Esophagus muscularis mucosa (tissue), 4 donors: ENCODE measurements around the gene MED13L. TPM values are rescaled to one million over a fixed set of nuclear protein-coding genes. Genes with fewer than 3 reads are reported as not detected.
A peak's percentile ranks its signal among the peaks of the same experiment; 100 is the strongest.

ENCODE experiments used
- DNase-seq: peaks from one replicate; pipeline ENCODE4 v3.0.0-alpha.2; 2017; ENCODE audit errors: extremely low spot score
- H3K27ac ChIP-seq, 4 donors: fragments of 200-600 bp; sonication (generic); replicated peaks in 1 of 4; 1 replicate in 3 of 4; 2 replicates in 1 of 4; pipeline ENCODE4 v1.5.1; 2016 to 2019; ENCODE audit warnings: mild to moderate bottlenecking in 1 of 4
- H3K27me3 ChIP-seq, 4 donors: fragments of 200-600 bp; sonication (generic); one replicate each; pipeline versions ENCODE4 v1.5.1 to v1.6.0; 2016 to 2019
- H3K36me3 ChIP-seq, 4 donors: fragments of 200-600 bp; sonication (generic); one replicate each; pipeline ENCODE4 v1.5.1; 2016 to 2019
- H3K4me1 ChIP-seq, 4 donors: fragments of 200-600 bp; sonication (generic); one replicate each; pipeline ENCODE4 v1.5.1; 2016 to 2019
- H3K4me3 ChIP-seq, 4 donors: fragments of 200-600 bp; sonication (generic); 1 replicate in 2 of 4; 2 replicates in 2 of 4; pipeline ENCODE4 v1.5.1; 2016 to 2019; ENCODE audit warnings: mild to moderate bottlenecking in 4 of 4, moderate library complexity in 1 of 4
- H3K9me3 ChIP-seq, 4 donors: fragments of 200-600 bp; sonication (generic); 1 replicate in 3 of 4; 2 replicates in 1 of 4; pipeline ENCODE4 v1.5.1; 2016 to 2019
- CTCF ChIP-seq, 3 experiments: fragments of 200-600 bp in 2 of 3; fragments of 450-650 bp in 1 of 3; sonication (generic) in 2 of 3; IDR thresholded peaks; one replicate each; pipeline ENCODE4 v1.5.1; 2017 to 2019; ENCODE audit warnings: antibody characterized with exemption in 3 of 3, mild to moderate bottlenecking in 2 of 3, moderate library complexity in 1 of 3
- EP300 ChIP-seq: sonication (generic); formaldehyde crosslinking; IDR thresholded peaks from one replicate; pipeline ENCODE4 v1.6.1; 2017; ENCODE audit warnings: antibody characterized with exemption
- POLR2A ChIP-seq: fragments of 450-650 bp; IDR thresholded peaks from one replicate; pipeline ENCODE4 v1.6.1; 2017; ENCODE audit warnings: antibody characterized with exemption, moderate library complexity, mild to moderate bottlenecking, low read depth
- POLR2AphosphoS5 ChIP-seq, 2 donors: sonication (generic); formaldehyde crosslinking; IDR thresholded peaks; one replicate each; pipeline ENCODE4 v1.6.1; 2017; ENCODE audit warnings: antibody characterized with exemption in 2 of 2
- WGBS: methylation state at CpG from one replicate; pipeline ENCODE4 v1.1.5; 2018; 5-methylcytosine and 5-hydroxymethylcytosine counted together
- intact Hi-C: fragments of 100-400 bp; cut with DNase I; formaldehyde crosslinking; loops from one replicate; pipeline ENCODE4 v1.15.1; 2023
- total RNA-seq, 4 donors: library from RNA; depleted of rRNA; stranded (reverse); fragments of >200 nt; gene quantifications; one replicate each; pipeline versions ENCODE4 v1.1.0 to v1.2.1, GENCODE V29; 2016

The MED13L gene
- total RNA-seq, 4 donors from 2014 or later: 141 to 350 (median 175) TPM

- no peak for DNase-seq
- Histone ChIP-seq H3K4me3 (no peak overlapping the region), H3K4me1 (peaks cover 72 to 100% (median 95%) of the 10 kb centered on the region in 4 donors), H3K9me3 (no peaks in the 10 kb centered on the region), H3K27ac (no peak overlapping the region), H3K36me3 (no peaks in the 10 kb centered on the region), H3K27me3 (no peaks in the 10 kb centered on the region)
- intact Hi-C loops: no loop called here
- no peak for TF ChIP-seq POLR2AphosphoS5 (IDR thresholded peaks at IDR 0.05)
- TF ChIP-seq POLR2A: no peak
- TF ChIP-seq CTCF (IDR thresholded peaks at IDR 0.05): no peak
- whole genome bisulfite sequencing: 91% methylated on average over 3 of the region's 3 CpGs
Measured at GRCh38 chr12:116131176-116131575, 146.3 kb downstream of the MED13L start.

- intact Hi-C loops: no loop called here
- no peak overlapping the region for H3K4me3 ChIP-seq
- peak overlapping the region in 3 of 4 donors; percentile 14 to 56 (median 18) for H3K27ac ChIP-seq
- no peaks in the 10 kb centered on the region for H3K27me3 ChIP-seq
- WGBS: 25% methylated on average over 1 of the region's 1 CpG
- peaks cover 73 to 100% (median 95%) of the 10 kb centered on the region in 4 donors for H3K4me1 ChIP-seq
- TF ChIP-seq POLR2AphosphoS5 (IDR thresholded peaks at IDR 0.05): peak in 1 of 2 donors; percentile 6
- TF ChIP-seq EP300: no peak
- H3K36me3 ChIP-seq: no peaks in the 10 kb centered on the region
- H3K9me3 ChIP-seq: no peaks in the 10 kb centered on the region
- no peak for DNase-seq
Measured at GRCh38 chr12:116130431-116130830, 147.1 kb downstream of the MED13L start.

- H3K27me3 ChIP-seq: no peaks in the 10 kb centered on the region
- WGBS: 76% methylated on average over 1 of the region's 1 CpG
- intact Hi-C loops: no loop called here
- H3K36me3 ChIP-seq: no peaks in the 10 kb centered on the region
- H3K27ac ChIP-seq: no peak overlapping the region
- H3K9me3 ChIP-seq: no peaks in the 10 kb centered on the region
- TF ChIP-seq EP300: no peak
- TF ChIP-seq POLR2A: no peak
- no peak for TF ChIP-seq POLR2AphosphoS5 (IDR thresholded peaks at IDR 0.05)
- no peak for TF ChIP-seq CTCF (IDR thresholded peaks at IDR 0.05)
- no peak overlapping the region for H3K4me3 ChIP-seq
- H3K4me1 ChIP-seq: peaks cover 62 to 99% (median 98%) of the 10 kb centered on the region in 4 donors
- DNase-seq: no peak
Measured at GRCh38 chr12:116128779-116129178, 148.7 kb downstream of the MED13L start.

- TF ChIP-seq POLR2AphosphoS5 (IDR thresholded peaks at IDR 0.05) (no peak), POLR2A (no peak), CTCF (IDR thresholded peaks at IDR 0.05) (no peak), EP300 (no peak)
- H3K27me3 ChIP-seq: no peaks in the 10 kb centered on the region
- no peaks in the 10 kb centered on the region for H3K9me3 ChIP-seq
- H3K4me1 ChIP-seq: peaks cover 62 to 99% (median 98%) of the 10 kb centered on the region in 4 donors
- H3K4me3 ChIP-seq: no peak overlapping the region
- no peak for DNase-seq
- WGBS: 81% methylated on average over 2 of the region's 2 CpGs
- intact Hi-C loops: no loop called here
- no peak overlapping the region for H3K27ac ChIP-seq
- no peaks in the 10 kb centered on the region for H3K36me3 ChIP-seq
Measured at GRCh38 chr12:116127859-116128258, 149.6 kb downstream of the MED13L start.

- H3K27ac ChIP-seq: peak overlapping the region in 1 of 4 donors; percentile 40
- peaks cover 68 to 99% (median 97%) of the 10 kb centered on the region in 4 donors for H3K4me1 ChIP-seq
- no peak for TF ChIP-seq EP300
- TF ChIP-seq CTCF (IDR thresholded peaks at IDR 0.05): no peak
- TF ChIP-seq POLR2AphosphoS5 (IDR thresholded peaks at IDR 0.05): no peak
- no peak for TF ChIP-seq POLR2A
- intact Hi-C loops: no loop called here
- H3K36me3 ChIP-seq: no peaks in the 10 kb centered on the region
- no peak for DNase-seq
- H3K9me3 ChIP-seq: no peaks in the 10 kb centered on the region
- H3K4me3 ChIP-seq: no peak overlapping the region
- no peaks in the 10 kb centered on the region for H3K27me3 ChIP-seq
Measured at GRCh38 chr12:116126610-116127009, 150.9 kb downstream of the MED13L start.
